Caki2 (cell line): Measurements from ENCODE around the gene SPINK4. TPM values are rescaled to one million over a fixed set of nuclear protein-coding genes. Genes with fewer than 3 reads are reported as not detected.

Experiments used
- DNase-seq: peaks from one replicate; pipeline ENCODE4 v3.0.0-alpha.2; 2015; ENCODE audit warnings: low read depth
- in situ Hi-C: cut with HindIII; loops from 2 replicates; pipeline ENCODE4 v1.10.0; 2016; ENCODE audit warnings: low sequenced_read_pairs, low pct_unique_long_range_greater_than_20kb, mixed read lengths
- total RNA-seq: library from RNA; depleted of rRNA; stranded (reverse); fragments of >200 nt; shearing (Covaris generic); gene quantifications from 2 replicates; pipeline ENCODE4 v1.2.3, GENCODE V29; 2014; ENCODE audit warnings: low replicate concordance

The SPINK4 gene
- total RNA-seq, 1 experiment from 2014 or later = not detected

DNA sequence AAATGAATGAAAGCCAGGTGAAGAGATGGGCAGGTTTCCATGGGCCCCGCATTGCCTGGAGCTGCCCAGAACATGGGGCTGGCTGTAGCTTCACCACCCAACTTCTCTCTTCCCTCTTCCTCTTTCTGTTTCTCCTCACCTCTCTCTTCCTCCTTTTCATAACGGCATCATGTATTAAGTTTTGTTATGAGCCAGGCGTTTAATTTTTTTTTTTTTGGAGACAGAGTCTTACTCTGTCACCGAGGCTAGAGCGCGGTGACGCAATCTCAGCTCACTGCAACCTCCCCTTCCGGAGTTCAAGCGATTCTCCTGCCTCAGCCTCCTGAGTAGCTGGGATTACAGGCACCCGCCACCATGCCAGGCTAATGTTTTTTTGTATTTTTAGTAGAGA lies 13.0 kb upstream of the SPINK4 start:
- in situ Hi-C loops = no loop called here
- no peak for DNase-seq

DNA sequence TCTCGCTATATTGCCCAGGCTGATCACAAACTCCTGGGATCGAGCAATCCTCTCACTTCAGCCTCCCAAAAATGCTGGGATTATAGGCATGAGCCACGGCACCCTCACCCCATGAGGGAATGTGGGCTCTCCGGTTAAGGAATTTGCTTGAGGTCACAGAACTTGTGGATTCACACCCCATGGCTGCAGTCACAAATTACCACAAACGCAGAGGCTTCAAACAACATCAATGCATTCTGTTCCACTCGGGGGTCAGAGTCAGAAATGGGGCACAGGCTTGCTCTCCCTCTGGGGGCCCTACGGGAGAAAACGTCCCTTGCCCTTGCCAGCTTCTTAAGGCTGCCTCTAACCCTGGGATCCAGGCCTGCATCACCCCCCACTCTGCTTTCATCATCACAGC lies 12.2 kb upstream of the SPINK4 start:
- in situ Hi-C loops = no loop called here

DNA sequence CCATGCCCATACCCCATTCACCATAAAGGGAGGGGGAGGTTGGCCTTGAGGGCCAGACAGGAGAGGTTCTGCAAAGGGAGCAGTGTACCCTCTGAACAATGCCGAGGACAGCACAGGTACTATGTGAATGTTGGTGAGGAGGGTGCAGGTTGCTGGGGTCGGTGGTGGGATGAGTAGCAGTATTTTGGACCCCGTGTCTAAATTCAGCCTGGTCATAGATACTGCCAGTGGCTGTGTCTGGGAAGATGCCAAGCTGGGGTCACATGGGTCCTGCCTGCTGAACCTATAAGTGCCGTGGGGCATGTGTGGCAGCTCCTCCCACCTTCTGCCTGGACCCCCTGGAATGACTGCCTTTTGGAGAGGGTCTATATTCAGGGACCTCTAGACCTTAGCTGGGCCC lies 11.4 kb upstream of the SPINK4 start:
- DNase-seq = no peak
- in situ Hi-C loops = no loop called here

More for the DNA sequence above, 12.2 kb upstream of the SPINK4 start:
- no peak for DNase-seq

DNA sequence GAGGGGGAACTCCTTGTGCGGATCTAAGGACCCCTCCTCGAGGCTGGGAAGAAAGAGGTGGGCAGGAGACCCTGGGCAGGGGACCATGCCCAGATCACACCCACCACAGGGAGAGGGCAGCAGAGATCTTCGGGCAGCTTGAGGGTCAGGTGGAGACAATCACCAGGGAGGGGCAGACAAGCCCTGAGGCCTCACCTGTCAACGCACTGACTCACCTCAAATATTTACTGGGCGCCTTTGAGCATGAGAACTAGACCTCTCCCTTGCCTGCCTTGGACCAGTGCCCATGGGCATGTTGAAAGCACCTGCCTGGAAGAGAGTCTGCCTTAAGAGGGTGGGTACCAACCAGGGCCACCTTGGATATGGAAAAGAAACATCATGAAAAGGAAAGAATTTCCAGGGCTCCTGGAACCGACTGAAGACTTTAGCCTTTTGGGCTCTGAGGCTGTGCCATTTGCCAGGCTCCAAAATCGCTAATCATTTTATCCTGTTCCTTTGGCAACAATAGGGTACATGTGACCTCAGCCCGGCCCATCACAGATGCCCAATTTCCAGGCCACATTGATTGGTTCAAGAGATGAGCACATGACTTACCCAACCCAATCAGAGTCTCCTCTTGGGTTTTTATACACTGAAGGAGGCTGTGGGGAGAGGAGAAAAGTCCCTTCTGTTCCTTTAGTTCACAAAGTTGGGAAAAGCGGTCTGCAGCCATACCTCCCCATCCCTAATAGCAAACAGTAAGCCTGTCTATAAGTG lies 10.4 kb upstream of the SPINK4 start:
- in situ Hi-C loops = no loop called here
- peak; percentile 81 for DNase-seq

DNA sequence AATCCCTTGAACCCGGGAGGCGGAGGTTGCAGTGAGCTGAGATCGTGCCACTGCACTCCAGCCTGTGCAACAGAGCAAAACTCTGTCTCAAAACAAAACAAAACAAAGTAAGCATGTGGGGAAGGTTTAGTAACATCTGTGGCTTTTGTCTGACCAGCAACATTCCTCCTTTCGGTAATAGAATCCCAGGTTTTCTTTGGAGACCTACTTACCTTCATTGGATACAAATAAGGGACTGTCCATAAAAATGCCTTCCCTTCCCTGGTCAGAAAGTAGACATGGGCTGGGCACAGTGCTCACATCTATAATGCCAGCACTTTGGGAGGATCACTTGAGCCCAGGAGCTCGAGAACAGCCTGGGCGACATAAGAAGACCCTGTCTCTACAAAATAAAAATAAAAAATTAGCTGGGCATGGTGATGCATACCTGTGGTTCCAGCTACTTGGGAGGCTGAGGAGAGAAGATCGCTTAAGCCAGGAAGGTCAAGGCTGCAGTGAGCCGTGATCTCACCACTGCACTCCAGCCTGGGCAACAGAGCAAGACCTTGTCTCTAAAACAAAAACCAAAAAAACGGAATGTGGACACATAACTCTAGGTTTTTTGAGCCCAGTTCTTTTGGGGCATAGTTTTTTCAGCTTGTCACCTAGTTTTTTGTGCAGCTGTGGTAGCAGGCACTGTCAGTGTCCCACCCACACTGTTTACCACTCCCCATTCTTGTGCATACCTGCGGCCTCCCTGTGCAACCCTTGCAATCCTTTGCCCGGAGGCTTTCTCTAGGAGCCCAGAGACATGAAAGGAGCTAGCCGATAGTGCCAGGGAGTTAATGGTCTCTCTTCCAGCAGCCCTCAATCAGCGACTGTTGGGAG lies 9.0 kb upstream of the SPINK4 start:
- in situ Hi-C loops = no loop called here

DNA sequence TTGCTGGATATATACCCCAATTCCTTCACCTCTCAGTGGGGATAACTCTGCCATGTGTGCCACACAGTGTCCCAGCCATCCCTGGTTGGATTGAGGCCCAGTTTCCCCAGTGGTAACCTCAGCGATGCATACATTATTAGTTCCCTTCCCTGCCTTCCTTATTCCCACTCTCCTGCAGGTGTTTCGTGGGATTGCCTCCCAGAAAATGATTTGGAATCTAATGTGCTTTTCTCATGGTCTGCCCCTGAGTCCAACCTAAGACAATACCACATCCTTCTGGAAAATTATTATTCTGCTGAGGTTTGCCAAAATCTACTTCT lies 8.4 kb upstream of the SPINK4 start:
- in situ Hi-C loops = no loop called here
- DNase-seq = no peak

More for the DNA sequence above, 9.0 kb upstream of the SPINK4 start:
- DNase-seq = peak; percentile 68

DNA sequence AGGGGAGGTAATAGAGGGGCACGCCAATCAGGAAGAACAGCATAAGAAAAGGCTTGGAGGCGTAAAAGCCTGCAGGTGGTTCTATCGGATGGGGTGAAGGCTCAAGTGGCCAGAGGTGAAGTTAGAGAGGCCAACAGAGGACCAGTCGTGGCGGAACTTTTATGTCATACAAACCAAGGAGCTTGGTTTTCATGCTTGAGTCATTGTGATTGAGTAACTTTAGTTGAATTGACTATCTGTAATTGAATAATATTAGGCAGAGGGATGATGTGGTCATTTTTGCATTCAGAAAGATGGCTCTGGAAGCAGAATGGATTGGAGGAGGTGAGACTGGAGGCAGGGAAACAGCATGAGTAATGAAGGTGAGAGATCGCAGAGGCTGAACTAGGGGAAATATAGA lies 7.2 kb upstream of the SPINK4 start:
- DNase-seq = no peak

DNA sequence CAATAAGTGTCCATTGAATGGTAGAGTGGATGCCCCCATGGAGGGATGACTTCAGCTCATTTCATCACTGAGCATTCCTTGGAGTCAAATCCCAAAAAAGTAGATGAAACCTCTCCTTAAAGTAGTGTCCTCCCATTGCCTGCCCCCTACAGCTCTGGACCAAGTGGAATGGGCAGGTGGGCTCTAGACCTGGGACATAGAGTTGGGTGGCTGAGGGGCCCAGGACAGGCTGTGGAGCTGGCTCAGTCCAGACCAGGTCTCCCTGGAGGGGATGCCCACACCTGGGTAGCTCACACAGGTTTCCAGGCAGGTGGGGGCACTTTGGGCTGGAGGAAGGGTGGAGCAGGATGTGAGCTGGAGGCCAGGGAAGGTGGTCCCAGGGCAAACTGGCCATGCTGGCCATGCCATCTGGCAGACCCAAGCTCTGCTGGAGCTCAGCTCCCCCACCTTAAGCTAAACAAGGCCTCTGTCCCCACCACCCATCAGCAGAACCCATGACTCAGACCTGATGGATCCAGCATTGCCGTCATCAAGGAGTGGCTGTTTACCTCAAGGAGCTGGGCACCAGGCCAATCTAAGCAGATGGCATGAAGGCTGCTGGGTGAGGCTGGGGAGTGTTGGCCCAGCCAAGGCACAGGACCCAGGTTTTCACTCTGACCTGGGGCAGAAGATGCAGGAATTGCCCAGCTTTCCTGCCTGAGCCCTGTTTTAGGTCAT lies 6.2 kb upstream of the SPINK4 start:
- in situ Hi-C loops = no loop called here
- peak; percentile 86 for DNase-seq

More for the DNA sequence above, 7.2 kb upstream of the SPINK4 start:
- in situ Hi-C loops = no loop called here

DNA sequence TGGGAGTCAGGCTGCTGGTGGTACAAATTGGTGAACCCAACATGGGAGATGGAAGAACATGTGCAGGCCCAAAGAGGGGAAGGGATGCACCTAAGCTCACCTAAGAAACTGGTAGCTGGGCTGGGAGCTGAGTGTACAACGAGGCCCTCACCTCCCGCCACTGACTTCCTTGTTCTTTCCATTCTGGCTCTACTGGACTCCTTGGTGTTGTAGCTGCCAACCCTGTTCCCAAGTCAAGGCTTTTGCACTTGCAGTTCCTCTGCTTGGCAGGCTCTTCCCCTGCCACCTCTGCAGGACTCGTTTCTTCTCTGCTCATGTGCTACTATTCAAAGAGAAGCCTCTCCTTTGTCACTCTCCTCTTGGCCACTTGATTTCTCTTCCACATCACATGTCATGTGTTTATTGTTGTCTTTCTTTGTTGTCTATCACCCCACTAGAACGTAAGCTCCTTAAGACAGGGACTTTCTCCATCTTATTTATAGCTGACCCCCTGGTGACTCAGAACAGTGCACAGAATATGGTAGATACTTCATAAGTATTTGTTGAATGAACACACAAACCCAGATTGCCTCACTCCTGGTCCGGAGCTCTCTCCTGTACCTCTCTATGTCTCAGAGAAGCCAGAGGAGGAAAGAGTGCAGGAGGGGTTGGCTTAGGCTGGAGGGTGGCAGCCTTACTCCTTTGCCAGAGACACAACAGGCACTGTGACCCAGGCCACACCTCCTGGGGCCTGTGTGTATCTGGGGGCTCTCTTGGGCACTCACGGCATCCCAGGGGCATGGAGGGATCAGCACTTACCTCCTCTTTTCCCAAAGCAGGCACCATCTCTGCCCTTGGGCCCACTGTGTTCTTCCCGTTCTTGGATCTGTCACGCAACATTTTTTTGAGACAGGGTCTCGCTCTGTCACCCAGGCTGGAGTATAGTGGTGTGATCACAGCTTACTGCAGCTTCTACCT lies 5.2 kb upstream of the SPINK4 start:
- in situ Hi-C loops = no loop called here
- no peak for DNase-seq

DNA sequence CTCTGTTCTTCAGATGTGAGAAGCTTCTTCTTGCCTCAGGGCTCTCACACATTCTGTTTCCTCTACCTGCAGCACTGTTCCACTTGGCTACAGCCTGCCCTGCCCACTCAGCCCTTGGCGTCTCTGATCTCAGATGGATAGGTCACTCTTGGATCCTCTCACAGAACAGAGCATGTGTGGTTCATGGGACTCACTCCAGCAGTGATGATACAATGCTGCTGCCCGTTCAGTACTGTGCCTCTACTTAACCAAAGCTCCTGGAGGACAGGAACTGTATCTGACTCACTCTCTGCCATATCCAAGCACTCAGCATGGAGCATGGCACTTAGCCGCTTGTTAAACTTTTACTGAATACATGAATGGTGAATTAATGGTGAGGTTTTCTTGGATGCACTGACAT lies 3.4 kb upstream of the SPINK4 start:
- in situ Hi-C loops = no loop called here
- DNase-seq = no peak

DNA sequence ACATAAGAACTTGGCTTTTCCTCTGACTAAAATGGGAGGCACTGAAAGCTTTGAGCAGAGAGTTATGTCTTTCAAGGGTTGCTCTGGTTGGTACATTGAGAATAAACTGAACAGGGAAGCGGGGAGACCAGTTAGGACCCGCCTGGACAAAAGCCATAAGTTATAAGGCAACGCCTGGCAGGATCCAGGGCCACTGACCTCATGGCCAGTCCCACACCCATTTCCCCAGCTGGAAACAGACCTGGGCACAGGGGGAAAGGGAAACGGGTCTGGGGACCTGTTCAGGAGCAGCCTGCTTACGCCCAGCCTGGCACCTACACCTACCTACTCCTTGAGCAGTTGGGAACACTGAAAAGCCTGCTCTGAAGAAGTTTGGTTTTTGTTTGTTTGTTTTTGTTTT lies 1.3 kb downstream of the SPINK4 start:
- in situ Hi-C loops = no loop called here
- DNase-seq = no peak

DNA sequence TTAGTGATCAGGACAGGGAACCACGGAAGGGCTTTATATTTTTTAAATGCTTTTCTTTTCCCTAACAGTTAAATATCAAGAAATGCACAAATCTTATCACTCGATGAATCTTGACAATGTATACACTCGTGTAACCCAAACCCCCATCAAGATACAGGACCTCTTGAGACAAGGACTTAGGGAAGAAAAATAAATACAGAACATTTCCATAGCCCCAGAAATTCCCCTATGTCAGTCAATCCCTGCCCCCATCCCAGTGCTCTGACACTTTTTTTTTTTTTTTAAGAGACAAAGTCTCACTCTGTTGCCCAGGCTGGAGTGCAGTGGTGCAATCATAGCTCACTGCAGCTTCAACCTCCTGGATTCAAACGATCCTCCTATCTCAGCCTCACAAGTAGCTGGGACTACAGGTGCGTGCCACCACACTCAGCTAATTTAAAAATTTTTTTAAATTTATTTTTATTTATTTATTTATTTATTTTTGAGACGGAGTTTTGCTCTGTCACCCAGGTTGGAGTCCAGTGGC lies 2.7 kb downstream of the SPINK4 start:
- in situ Hi-C loops = no loop called here
- DNase-seq = no peak

DNA sequence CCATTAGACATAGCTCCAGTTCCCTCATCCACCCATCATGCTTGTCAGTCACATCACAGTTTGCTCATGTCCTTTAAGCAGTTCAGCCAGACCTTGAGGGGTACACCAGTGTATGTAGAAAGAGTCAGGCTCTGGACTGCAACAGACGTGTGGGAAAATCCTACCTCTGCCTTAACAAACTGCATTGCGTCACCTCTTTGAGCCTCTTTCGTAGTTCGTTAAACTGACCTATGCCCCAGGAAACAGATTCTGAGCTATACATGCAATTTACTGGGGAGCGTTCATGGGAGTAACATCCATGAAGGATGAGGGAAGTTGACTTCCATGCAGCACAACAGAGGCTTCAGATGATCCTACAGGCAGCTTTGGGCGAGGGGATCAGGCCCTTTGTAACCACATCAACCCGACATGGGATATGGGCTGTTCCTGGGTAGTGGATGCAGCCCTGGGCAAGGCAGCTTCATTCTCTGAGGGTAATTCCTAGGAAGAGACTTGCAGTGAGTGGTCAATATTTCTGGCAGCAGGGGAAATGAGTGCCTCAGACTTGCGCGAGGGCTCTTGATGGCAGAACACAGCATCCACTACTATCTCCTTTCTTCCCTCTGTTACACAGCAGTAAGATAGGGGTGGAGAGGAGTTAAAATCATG lies 4.3 kb downstream of the SPINK4 start:
- no peak for DNase-seq
- in situ Hi-C loops = no loop called here

DNA sequence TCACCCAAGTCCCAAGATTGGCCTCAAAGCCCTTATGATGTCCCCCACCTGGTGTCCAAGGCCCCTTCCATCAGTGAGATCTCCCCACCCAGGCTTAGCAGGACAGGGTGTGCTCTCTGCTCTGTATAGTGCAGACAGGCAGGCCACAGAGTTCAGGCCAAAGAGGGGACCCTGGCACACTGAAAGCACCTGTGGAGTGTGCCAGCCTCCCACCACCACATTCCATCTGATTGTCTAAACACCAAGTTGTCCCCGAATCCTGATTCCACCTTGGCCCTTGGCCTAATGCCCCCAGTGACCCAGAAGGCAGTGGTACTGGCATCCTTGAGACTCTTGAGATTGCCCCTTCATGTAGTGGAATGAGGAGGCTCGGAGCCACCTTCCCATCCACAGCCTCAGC lies 5.4 kb downstream of the SPINK4 start:
- in situ Hi-C loops = no loop called here
- no peak for DNase-seq

DNA sequence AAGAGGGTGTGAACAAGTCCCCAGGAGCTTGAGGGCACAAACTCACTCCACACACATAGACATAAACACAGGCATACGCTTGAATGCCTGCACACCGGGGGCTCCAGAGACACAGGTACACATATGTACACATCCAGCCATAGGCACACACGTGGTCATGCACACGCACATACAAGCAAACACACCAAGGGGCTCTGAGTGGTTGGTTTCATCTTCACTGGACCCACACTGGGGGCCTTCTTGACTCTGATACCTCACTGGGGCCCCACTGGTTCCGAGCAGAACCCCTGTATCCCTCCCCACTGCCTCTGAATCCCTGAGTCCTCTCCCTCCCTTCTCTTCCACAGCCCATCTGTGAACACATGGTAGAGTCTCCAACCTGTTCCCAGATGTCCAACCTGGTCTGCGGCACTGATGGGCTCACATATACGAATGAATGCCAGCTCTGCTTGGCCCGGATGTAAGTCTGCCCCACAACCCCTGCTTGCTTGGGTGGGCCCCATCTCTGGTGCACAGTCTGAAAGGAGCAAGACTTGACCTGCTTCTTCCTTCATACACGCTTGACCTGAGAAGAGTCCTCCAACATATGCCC lies 6.4 kb downstream of the SPINK4 start:
- in situ Hi-C loops = no loop called here
- no peak for DNase-seq

DNA sequence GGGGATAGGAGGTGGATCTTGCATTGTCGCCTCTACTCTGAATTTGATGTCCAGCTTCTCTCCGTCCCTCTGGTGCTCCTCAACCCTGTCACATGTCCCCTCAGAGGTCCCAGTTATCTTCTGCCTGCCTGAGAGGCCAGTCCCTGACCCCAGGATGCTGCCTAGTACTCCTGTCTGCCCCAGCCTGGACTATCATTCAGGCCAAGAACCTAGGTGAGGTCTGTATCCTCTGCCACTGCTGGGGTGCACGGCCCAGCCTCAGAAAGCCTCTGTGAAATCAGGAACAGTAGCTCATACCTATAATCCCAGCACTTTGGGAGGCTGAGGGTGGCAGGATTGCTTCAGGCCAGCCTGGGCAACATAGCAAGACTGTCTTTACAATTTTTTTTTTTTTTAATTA lies 8.6 kb downstream of the SPINK4 start:
- in situ Hi-C loops = no loop called here
- DNase-seq = no peak

DNA sequence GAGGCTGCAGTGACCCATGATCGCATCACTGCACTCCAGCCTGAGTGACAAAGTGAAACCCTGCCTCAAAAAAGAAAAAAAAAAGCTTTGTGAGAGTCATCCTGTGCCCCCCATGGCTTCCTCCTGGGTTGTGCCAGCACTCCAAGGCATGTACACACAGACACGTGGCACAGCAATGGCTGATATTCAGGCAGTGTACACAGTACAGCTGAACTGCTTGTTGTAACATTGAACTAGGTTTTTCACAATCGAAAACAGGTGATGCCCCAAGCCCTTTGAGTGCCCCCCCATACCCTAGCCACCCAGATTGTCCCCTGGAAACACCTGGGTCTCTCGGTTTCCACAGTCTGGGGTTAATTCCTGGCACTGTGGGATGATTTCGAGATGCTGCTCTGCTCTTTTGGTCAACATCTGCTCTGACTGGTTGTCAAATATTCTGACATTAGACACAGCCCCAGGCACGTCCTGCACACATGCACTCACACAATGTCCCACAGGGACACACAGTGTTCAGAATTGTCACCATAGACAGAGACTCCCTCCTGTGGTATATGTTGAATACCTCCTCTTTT lies 9.2 kb downstream of the SPINK4 start:
- DNase-seq = no peak
- in situ Hi-C loops = no loop called here
